Measurements from ENCODE around the gene USP49.

USP49 gene

GRCh38 chr6:41779788-41780550 is 115.2 kb downstream of the USP49 start, which contains the start of gene FRS3:
Gene FRS3, minus strand, starts transcription at chr6:41779900. Its CDS starts 2,913 bp downstream, at chr6:41776987.
- Histone ChIP-seq H3K4me1 (ENCODE audit: control insufficient read depth, insufficient read depth, low read length) (peaks cover 55% of the 10 kb centered on the region), H3K27me3 (ENCODE audit: control insufficient read depth, insufficient read depth, low read length) (no peaks in the 10 kb centered on the region), H3K9ac (ENCODE audit: low read length) (peak within 1 kb of the TSS; percentile 73), H3K4me3 (ENCODE audit: low read length) (peak within 1 kb of the TSS; percentile 73), H3K36me3 (ENCODE audit: control insufficient read depth, insufficient read depth, low read length) (peaks cover 4% of the 10 kb centered on the region), H3K9me3 (ENCODE audit: control insufficient read depth, low read length) (no peaks in the 10 kb centered on the region)

DNA sequence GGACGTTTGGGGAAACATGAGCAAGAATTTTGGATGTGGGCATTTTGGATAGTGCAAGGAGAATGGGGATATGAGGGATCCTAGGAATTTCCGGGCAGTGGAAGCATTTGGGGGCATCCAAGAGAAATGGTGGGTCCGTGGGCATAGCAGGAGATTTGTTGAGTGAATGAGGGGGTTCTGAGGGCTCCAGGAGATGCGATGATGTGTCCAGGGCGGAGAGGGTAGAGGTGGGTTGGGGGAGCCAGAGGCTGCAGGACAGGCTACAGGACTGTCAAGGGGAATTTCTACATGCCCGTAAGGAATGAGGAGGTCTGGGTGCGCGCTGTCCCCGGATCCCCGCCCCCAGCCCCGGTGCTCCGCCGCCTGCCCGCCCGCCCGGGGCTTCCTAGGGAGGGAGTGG is 115.8 kb downstream of the USP49 start:
- H3K9me3 ChIP-seq (ENCODE audit: control insufficient read depth, low read length), result no peaks in the 10 kb centered on the region
- no peaks in the 10 kb centered on the region for H3K27me3 ChIP-seq (ENCODE audit: control insufficient read depth, insufficient read depth, low read length)
- H3K4me3 ChIP-seq (ENCODE audit: low read length), result peak overlapping the region; percentile 37
- H3K4me1 ChIP-seq (ENCODE audit: control insufficient read depth, insufficient read depth, low read length), result peaks cover 50% of the 10 kb centered on the region
- peaks cover 8% of the 10 kb centered on the region for H3K36me3 ChIP-seq (ENCODE audit: control insufficient read depth, insufficient read depth, low read length)
- peak overlapping the region; percentile 55 for H3K9ac ChIP-seq (ENCODE audit: low read length)

GRCh38 chr6:41778895-41779294 is 116.3 kb downstream of the USP49 start:
- H3K9me3 ChIP-seq (ENCODE audit: control insufficient read depth, low read length), result no peaks in the 10 kb centered on the region
- H3K9ac ChIP-seq (ENCODE audit: low read length), result peak overlapping the region; percentile 55
- peaks cover 8% of the 10 kb centered on the region for H3K36me3 ChIP-seq (ENCODE audit: control insufficient read depth, insufficient read depth, low read length)
- peaks cover 45% of the 10 kb centered on the region for H3K4me1 ChIP-seq (ENCODE audit: control insufficient read depth, insufficient read depth, low read length)
- H3K27me3 ChIP-seq (ENCODE audit: control insufficient read depth, insufficient read depth, low read length), result no peaks in the 10 kb centered on the region
- peak overlapping the region; percentile 37 for H3K4me3 ChIP-seq (ENCODE audit: low read length)

GRCh38 chr6:41777551-41778285 is 117.5 kb downstream of the USP49 start:
- H3K4me3 ChIP-seq (ENCODE audit: low read length), result no peak overlapping the region
- peaks cover 35% of the 10 kb centered on the region for H3K4me1 ChIP-seq (ENCODE audit: control insufficient read depth, insufficient read depth, low read length)

DNA sequence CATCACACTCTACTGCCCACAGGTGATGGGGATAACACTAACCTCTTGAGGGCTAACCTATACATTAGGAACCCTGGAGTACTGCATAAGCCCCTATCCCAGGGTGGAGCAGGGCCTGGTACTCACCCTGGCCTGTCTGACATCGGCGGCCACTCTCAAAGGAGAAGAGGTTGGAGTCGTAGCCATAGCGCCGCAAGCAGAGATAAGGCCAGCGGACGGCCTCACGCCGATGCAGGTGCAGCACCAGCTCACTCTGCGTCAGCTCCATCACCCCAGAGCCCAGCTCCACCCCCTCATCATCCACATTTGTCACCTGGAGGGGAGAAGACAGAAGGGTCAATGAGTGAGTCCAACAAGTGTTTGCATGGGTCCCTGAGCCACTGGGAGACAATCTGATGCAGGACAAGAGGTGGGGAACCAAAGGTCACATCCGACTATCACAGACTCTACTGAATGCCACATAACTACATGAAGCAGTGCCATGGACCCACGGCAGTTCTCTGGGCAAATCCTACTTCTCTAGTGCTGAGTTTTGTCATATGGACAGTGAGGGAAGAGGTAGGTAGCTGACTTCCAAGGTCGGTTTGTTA is 119.8 kb downstream of the USP49 start:
- Histone ChIP-seq H3K4me1 (ENCODE audit: control insufficient read depth, insufficient read depth, low read length) (peaks cover 21% of the 10 kb centered on the region), H3K4me3 (ENCODE audit: low read length) (no peak overlapping the region), H3K27me3 (ENCODE audit: control insufficient read depth, insufficient read depth, low read length) (no peaks in the 10 kb centered on the region), H3K9ac (ENCODE audit: low read length) (no peak overlapping the region), H3K9me3 (ENCODE audit: control insufficient read depth, low read length) (no peaks in the 10 kb centered on the region), H3K36me3 (ENCODE audit: control insufficient read depth, insufficient read depth, low read length) (peaks cover 13% of the 10 kb centered on the region)

More at GRCh38 chr6:41777551-41778285, 117.5 kb downstream of the USP49 start:
- Histone ChIP-seq H3K36me3 (ENCODE audit: control insufficient read depth, insufficient read depth, low read length) (peaks cover 8% of the 10 kb centered on the region), H3K9me3 (ENCODE audit: control insufficient read depth, low read length) (no peaks in the 10 kb centered on the region), H3K27me3 (ENCODE audit: control insufficient read depth, insufficient read depth, low read length) (no peaks in the 10 kb centered on the region), H3K9ac (ENCODE audit: low read length) (no peak overlapping the region)

GRCh38 chr6:41774841-41775240 is 120.3 kb downstream of the USP49 start:
- Histone ChIP-seq H3K9ac (ENCODE audit: low read length) (no peak overlapping the region), H3K27me3 (ENCODE audit: control insufficient read depth, insufficient read depth, low read length) (no peaks in the 10 kb centered on the region), H3K4me3 (ENCODE audit: low read length) (no peak overlapping the region), H3K9me3 (ENCODE audit: control insufficient read depth, low read length) (no peaks in the 10 kb centered on the region), H3K36me3 (ENCODE audit: control insufficient read depth, insufficient read depth, low read length) (peaks cover 13% of the 10 kb centered on the region), H3K4me1 (ENCODE audit: control insufficient read depth, insufficient read depth, low read length) (peaks cover 21% of the 10 kb centered on the region)

- no peak overlapping the region for H3K4me3 ChIP-seq (ENCODE audit: low read length)
- no peaks in the 10 kb centered on the region for H3K27me3 ChIP-seq (ENCODE audit: control insufficient read depth, insufficient read depth, low read length)
- peaks cover 13% of the 10 kb centered on the region for H3K36me3 ChIP-seq (ENCODE audit: control insufficient read depth, insufficient read depth, low read length)
- peaks cover 46% of the 10 kb centered on the region for H3K4me1 ChIP-seq (ENCODE audit: control insufficient read depth, insufficient read depth, low read length)
- H3K9ac ChIP-seq (ENCODE audit: low read length), result no peak overlapping the region
- H3K9me3 ChIP-seq (ENCODE audit: control insufficient read depth, low read length), result no peaks in the 10 kb centered on the region
Observed at GRCh38 chr6:41771058-41771983, 123.9 kb downstream of the USP49 start.

DNA sequence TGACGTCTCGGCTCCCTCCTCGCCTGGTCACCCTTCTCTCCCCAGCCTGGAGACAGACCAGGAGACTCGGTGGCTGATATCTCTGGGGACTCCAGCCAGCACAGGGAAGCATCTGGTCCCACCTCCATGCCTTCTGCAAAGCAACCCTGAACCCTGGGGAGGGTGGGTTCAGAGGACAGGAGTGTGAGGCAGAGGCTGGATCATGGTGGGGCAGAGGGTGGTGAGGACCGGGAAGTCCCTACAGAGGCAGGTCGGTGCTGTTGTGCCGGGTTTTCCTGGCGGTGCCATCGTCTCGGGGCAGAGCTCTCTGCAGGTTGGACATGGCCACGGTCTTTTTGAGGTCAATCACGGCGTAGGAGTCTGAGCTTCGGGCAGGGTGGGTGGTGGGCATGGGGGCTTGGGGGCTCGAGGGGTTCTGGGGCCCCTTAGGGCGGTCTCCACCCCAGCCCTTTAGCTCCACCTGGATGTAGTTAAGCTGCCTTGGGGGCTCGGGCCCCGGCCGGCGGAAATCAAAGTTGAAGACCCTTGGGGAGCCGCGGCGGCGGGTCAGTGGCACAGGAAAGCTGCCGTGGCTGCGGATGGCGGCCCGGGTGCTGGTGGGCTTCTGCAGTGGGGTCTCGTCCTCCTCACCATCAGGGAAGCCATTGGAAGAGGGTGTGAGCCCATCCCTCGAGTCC is 124.7 kb downstream of the USP49 start:
- Histone ChIP-seq H3K9ac (ENCODE audit: low read length) (no peak overlapping the region), H3K36me3 (ENCODE audit: control insufficient read depth, insufficient read depth, low read length) (peaks cover 13% of the 10 kb centered on the region), H3K4me3 (ENCODE audit: low read length) (no peak overlapping the region)

DNA sequence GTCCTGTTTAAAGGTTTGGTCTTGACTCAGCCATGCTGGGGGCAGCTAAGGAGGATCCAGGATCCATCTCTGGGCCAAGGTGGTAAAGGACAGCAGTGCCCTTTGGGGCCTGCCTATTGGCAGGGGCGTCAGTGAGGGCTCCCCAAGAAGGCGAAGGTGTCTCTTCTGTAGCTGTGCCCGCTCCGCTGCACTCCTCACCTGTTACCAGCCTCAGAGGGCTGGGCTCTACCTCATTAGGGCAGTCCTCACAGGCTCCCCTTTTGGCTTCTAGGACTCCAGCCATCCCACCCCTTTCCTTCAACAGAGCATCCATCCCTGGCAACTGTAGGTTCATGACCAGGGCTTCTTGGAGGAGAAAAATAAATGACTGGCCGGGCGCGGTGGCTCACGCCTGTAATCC is 125.8 kb downstream of the USP49 start:
- H3K4me1 ChIP-seq (ENCODE audit: control insufficient read depth, insufficient read depth, low read length), result peaks cover 35% of the 10 kb centered on the region
- H3K36me3 ChIP-seq (ENCODE audit: control insufficient read depth, insufficient read depth, low read length), result peaks cover 5% of the 10 kb centered on the region
- H3K4me3 ChIP-seq (ENCODE audit: low read length), result no peak overlapping the region
- peak overlapping the region; percentile 22 for H3K9ac ChIP-seq (ENCODE audit: low read length)
- H3K9me3 ChIP-seq (ENCODE audit: control insufficient read depth, low read length), result no peaks in the 10 kb centered on the region
- H3K27me3 ChIP-seq (ENCODE audit: control insufficient read depth, insufficient read depth, low read length), result no peaks in the 10 kb centered on the region

More for the DNA sequence above, 124.7 kb downstream of the USP49 start:
- Histone ChIP-seq H3K27me3 (ENCODE audit: control insufficient read depth, insufficient read depth, low read length) (no peaks in the 10 kb centered on the region), H3K4me1 (ENCODE audit: control insufficient read depth, insufficient read depth, low read length) (peaks cover 42% of the 10 kb centered on the region), H3K9me3 (ENCODE audit: control insufficient read depth, low read length) (no peaks in the 10 kb centered on the region)

DNA sequence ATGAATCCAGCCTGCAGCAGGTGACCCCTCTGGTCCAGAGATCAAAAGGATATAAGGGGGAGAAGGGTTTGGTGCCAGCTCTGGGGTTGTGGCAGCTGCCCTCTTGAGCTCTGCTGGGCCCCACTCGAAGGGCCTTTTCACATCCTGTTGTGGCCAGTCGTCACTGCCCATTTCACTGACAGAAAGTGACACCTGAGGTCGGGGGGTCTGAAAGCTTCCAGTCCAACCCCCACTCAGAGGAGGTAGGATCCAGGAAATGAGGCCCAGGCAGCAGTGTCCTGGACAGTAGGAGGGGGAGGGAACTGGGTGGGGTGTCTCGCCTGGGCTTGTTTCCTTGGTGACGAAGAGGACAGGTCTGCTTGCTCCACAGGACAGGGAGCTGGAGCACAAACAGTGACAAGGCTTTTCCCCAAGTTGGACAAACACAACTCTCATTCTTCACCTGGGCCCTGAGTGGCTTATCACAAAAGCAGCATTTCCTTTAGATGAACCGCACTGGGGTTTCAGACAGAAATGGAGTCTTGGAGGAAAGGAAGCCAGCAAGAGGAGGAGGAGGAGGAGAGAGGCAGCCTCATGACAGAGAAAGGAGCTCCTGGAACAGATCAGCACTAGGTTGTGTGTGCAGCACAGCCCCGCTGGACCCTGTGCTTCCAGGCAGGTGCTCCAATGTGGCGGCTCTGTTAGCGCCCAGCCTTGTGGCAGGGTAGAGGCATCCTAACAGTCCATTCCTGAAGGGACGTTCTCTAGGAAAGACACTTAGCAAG is 126.4 kb downstream of the USP49 start:
- no peaks in the 10 kb centered on the region for H3K27me3 ChIP-seq (ENCODE audit: control insufficient read depth, insufficient read depth, low read length)
- H3K36me3 ChIP-seq (ENCODE audit: control insufficient read depth, insufficient read depth, low read length), result peaks cover 5% of the 10 kb centered on the region
- peak overlapping the region; percentile 22 for H3K9ac ChIP-seq (ENCODE audit: low read length)
- H3K4me3 ChIP-seq (ENCODE audit: low read length), result no peak overlapping the region
- H3K4me1 ChIP-seq (ENCODE audit: control insufficient read depth, insufficient read depth, low read length), result peaks cover 35% of the 10 kb centered on the region
- H3K9me3 ChIP-seq (ENCODE audit: control insufficient read depth, low read length), result no peaks in the 10 kb centered on the region

All from mucosa of stomach (tissue), 1 donor.